Spleen (tissue), 7 donors: ENCODE results near the gene CBARP.
A peak's percentile ranks its signal among the peaks of the same experiment; 100 is the strongest.

Experiments
- POLR2A ChIP-seq, 3 donors: fragments of 450-650 bp; IDR thresholded peaks; one replicate each; pipeline ENCODE4 v1.5.1; 2017; ENCODE audit warnings: antibody characterized with exemption in 3 of 3, mild to moderate bottlenecking in 1 of 3
- POLR2AphosphoS5 ChIP-seq, 3 donors: sonication (generic); formaldehyde crosslinking; IDR thresholded peaks; one replicate each; pipeline ENCODE4 v1.5.1; 2017; ENCODE audit warnings: antibody characterized with exemption in 3 of 3
- TF ChIP-seq, protein P1 (sequence below), 11 experiments: fragments of 200-600 bp in 7 of 11; fragments of 450-650 bp in 4 of 11; sonication (generic) in 4 of 11; IDR thresholded peaks in 8 of 11; conservative IDR thresholded peaks in 3 of 11; 1 replicate in 7 of 11; 2 replicates in 4 of 11; pipeline versions ENCODE4 v1.4.0 to v1.8.0; 2016 to 2021; ENCODE audit warnings: antibody characterized with exemption in 11 of 11, inconsistent platforms in 4 of 11, mild to moderate bottlenecking in 1 of 11
- donor health status: DM: no; HTN: no; CAD: no; lungs with moderate emphysema.
- donor health status: DM: no; HTN: no; CAD: no.
- donor health status: DM: no; HTN: no; CAD: no.

GRCh38 chr19:1243768-1244692 is 6.2 kb upstream of the CBARP start:
- no peak for TF ChIP-seq POLR2A (IDR thresholded peaks at IDR 0.05)
- TF ChIP-seq, protein P1, sequence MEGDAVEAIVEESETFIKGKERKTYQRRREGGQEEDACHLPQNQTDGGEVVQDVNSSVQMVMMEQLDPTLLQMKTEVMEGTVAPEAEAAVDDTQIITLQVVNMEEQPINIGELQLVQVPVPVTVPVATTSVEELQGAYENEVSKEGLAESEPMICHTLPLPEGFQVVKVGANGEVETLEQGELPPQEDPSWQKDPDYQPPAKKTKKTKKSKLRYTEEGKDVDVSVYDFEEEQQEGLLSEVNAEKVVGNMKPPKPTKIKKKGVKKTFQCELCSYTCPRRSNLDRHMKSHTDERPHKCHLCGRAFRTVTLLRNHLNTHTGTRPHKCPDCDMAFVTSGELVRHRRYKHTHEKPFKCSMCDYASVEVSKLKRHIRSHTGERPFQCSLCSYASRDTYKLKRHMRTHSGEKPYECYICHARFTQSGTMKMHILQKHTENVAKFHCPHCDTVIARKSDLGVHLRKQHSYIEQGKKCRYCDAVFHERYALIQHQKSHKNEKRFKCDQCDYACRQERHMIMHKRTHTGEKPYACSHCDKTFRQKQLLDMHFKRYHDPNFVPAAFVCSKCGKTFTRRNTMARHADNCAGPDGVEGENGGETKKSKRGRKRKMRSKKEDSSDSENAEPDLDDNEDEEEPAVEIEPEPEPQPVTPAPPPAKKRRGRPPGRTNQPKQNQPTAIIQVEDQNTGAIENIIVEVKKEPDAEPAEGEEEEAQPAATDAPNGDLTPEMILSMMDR (IDR thresholded peaks at IDR 0.05 in 8 of 11, conservative IDR thresholded peaks at IDR 0.05 in 3 of 11) = peak; percentile 87 to 99 (median 97)
- peak; percentile 59 to 80 (median 68) for TF ChIP-seq POLR2AphosphoS5 (IDR thresholded peaks at IDR 0.05)
